Calu3 (cell line): ENCODE data around the gene IL13. TPM values are rescaled to one million over a fixed set of nuclear protein-coding genes. Genes with fewer than 3 reads are reported as not detected.

ENCODE experiments used
- BruUV-seq: library from RNA; stranded (reverse); fragments of 400-500 nt; replicated peaks from 2 replicates; lab custom pipeline; 2021; lab: Mats Ljungman, UMichigan
- CTCF ChIA-PET: fragments of 300-600 bp; sonication (Branson Sonifier 250); formaldehyde crosslinking; loops from one replicate; lab custom pipeline; 2022; ENCODE audit warnings: antibody characterized with exemption; lab: Charles Lee
- DNase-seq: peaks from one replicate; pipeline ENCODE4 v3.0.0; 2022
- H3K27ac Mint-ChIP-seq: one replicate; pipeline ENCODE4 v1.8.0; 2022; ENCODE audit warnings: mixed read lengths; ENCODE audit not compliant: unreplicated experiment
- H3K27me3 Mint-ChIP-seq: one replicate; pipeline ENCODE4 v1.8.0; 2022; ENCODE audit warnings: mixed read lengths; ENCODE audit not compliant: unreplicated experiment
- H3K36me3 Mint-ChIP-seq: one replicate; pipeline ENCODE4 v1.8.0; 2022; ENCODE audit warnings: mild to moderate bottlenecking, moderate library complexity, mixed read lengths; ENCODE audit not compliant: insufficient read depth, unreplicated experiment
- H3K4me1 Mint-ChIP-seq: one replicate; pipeline ENCODE4 v1.8.0; 2022; ENCODE audit warnings: mild to moderate bottlenecking, low read depth, mixed read lengths; ENCODE audit not compliant: unreplicated experiment
- H3K4me3 Mint-ChIP-seq: one replicate; pipeline ENCODE4 v1.8.0; 2022; ENCODE audit warnings: mild to moderate bottlenecking, low read depth, moderate library complexity, mixed read lengths; ENCODE audit not compliant: unreplicated experiment
- H3K9me3 Mint-ChIP-seq: one replicate; pipeline ENCODE4 v1.8.0; 2022; ENCODE audit warnings: low read depth, mixed read lengths; ENCODE audit not compliant: unreplicated experiment
- CTCF ChIP-seq: fragments of 200-600 bp; IDR thresholded peaks from one replicate; pipeline ENCODE4 v1.8.0; 2022; ENCODE audit warnings: antibody characterized with exemption; ENCODE audit not compliant: unreplicated experiment
- intact Hi-C: fragments of 100-400 bp; cut with micrococcal nuclease; formaldehyde crosslinking; loops from one replicate; pipeline ENCODE4 v1.10.0; 2022; ENCODE audit not compliant: unreplicated experiment
- total RNA-seq: library from RNA; stranded (reverse); gene quantifications from 2 replicates; pipeline ENCODE4 v1.2.3, GENCODE V29; 2022

Gene IL13
- total RNA-seq, 1 experiment from 2014 or later, result not detected

DNA sequence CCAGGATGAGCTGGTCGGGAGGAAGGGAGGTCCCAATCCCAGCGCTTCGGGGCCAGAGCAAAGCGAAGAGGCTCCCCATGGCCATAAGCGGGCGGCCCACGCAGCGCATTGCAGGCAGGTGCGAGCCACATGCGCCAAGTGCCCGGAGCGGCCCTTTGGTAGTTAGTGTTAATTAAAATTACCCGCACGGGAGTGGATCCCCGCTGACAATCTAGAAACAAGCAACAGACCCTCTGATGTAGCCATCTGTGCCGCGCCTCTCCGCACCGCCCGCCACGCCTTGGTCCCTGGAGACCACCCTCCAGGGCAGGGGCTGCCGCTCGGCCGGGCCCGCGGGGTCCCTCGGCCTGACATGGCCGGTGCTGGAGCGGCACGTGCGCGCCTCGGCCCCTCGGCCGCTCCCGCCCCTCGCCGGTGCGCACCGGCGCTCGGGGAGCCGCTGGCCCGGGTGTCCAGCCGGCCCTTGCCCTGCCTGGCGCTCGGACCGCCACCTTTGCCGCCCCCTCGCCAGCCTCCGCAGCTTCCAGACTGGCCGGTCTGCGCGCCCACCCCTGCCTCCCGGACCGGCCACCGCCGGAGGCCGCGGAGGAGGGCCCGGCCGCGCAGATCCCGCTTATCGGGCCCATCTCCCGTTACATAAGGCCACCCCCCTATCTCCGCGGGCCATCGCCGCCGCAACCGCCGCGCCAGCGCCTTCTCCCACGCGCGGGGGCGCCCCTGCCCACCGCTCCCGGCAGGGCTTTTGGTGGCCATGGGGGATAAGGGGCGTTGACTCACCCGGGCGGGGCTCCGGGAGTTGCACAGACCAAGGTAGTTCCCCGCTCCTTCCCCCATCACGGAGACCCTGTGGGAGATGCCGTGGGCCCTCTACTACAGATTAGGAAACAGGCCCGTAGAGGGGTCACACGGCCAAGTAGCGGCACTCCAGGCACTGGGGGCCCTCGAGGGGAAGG lies 1.9 kb upstream of the IL13 start:
- CTCF ChIA-PET, result no interaction called here
- DNase-seq, result peak; percentile 43
- Mint-ChIP-seq H3K4me3 (peak overlapping the region; percentile 43), H3K36me3 (no peaks in the 10 kb centered on the region), H3K4me1 (no peaks in the 10 kb centered on the region), H3K27me3 (peaks cover 35% of the 10 kb centered on the region), H3K9me3 (no peaks in the 10 kb centered on the region), H3K27ac (no peak overlapping the region)
- TF ChIP-seq CTCF, result no peak
- BruUV-seq, result no TSS peak
- intact Hi-C loops, result no loop called here

DNA sequence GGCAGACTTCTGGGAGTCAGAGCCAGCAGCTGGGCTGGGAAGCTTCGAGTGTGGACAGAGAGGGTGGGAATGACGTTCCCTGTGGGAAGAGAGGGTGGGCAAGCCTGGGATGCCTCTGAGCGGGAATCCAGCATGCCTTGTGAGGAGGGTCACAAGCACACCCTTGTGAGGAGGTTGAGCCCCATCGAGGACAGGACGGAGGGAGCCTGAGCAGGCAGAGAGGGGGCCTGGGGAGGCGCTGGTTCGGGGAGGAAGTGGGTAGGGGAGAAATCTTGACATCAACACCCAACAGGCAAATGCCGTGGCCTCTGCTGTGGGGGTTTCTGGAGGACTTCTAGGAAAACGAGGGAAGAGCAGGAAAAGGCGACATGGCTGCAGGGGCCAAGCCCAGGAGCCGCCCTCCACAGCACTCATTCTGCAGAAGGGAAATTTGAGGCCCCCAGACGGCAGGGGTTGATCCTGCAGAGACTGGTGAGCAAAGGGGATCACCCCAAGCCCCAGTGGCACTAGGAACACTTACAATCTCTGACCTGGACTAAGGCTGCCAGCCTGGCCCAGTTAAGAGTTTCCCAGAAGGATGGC lies 1.1 kb upstream of the IL13 start:
- H3K36me3 Mint-ChIP-seq, result no peaks in the 10 kb centered on the region
- intact Hi-C loops, result no loop called here
- peaks cover 35% of the 10 kb centered on the region for H3K27me3 Mint-ChIP-seq
- DNase-seq, result no peak
- BruUV-seq, result no TSS peak
- peak overlapping the region; percentile 43 for H3K4me3 Mint-ChIP-seq
- CTCF ChIA-PET, result no interaction called here
- no peaks in the 10 kb centered on the region for H3K9me3 Mint-ChIP-seq
- no peak for TF ChIP-seq CTCF
- no peak overlapping the region for H3K27ac Mint-ChIP-seq
- H3K4me1 Mint-ChIP-seq, result no peaks in the 10 kb centered on the region

- Mint-ChIP-seq H3K4me1 (peaks cover 8% of the 10 kb centered on the region), H3K4me3 (no peak overlapping the region), H3K27me3 (peaks cover 32% of the 10 kb centered on the region), H3K9me3 (no peaks in the 10 kb centered on the region), H3K27ac (no peak overlapping the region), H3K36me3 (no peaks in the 10 kb centered on the region)
- intact Hi-C loops, result no loop called here
- DNase-seq, result no peak
- CTCF ChIA-PET, result interaction anchor here (0.5 to 0.7 kb wide), 2 partner anchors 378 to 417 kb away, joined by 3 read pairs; no protein-coding TSS in a partner anchor
- no peak for TF ChIP-seq CTCF
- BruUV-seq, result no TSS peak
Observed at GRCh38 chr5:132658381-132659302, 669 bp downstream of the IL13 start.
